Measurements from ENCODE around the gene KCNH8.
"Not testable (repeated sequence)": the region's sequence is repeated elsewhere in the genome, so short reads cannot be mapped to it uniquely, and the experiment has no call there.

KCNH8 gene

DNA sequence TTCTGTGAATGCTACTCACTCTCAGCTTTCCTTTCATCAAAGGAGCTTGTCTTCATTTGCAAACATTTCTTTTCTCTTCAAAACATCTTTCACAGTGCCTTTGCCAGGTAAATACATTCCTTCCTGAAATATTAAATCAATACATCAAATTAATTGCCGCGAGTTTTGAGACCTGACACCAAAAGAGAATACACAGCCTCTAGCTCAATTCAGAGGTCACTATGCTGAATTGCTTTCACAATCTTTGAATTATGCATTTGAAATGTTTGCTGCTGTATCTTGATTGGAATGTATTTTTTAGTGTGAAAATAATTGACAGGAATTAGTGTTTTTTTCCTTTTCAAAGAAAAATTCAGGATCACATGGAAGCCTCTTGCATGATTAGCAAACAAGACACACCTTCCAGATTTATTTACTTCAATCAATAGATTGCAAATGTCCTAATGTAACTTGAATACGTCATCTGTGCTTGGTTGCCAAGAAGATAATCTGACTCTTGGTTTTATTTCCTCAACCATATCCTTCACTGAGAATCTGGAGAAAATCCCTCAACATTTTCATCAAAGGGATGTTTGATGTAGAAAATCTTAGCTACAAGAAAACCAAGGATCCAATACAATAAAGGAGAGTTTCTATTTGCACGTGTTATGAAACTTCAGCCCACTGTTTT lies 83.6 kb downstream of the KCNH8 start:
- no peak for TF ChIP-seq Cebpa-rat (IDR thresholded peaks at IDR 0.05)
- Histone ChIP-seq H4K20me1 (no peaks in the 10 kb centered on the region), H3K4me3 (no peak overlapping the region), H3K9me3 (replicated peaks in 1 of 11) (peaks cover 0 to 8% (median 5%) of the 10 kb centered on the region in 11 experiments; a peak in 6 of 22 replicates), H3K36me3 (no peaks in the 10 kb centered on the region), H3K27ac (no peak overlapping the region), H3K4me2 (no peak overlapping the region), H3K27me3 (no peaks in the 10 kb centered on the region), H3K9ac (no peak overlapping the region), H3K4me1 (0 out of 20 replicates have a peak, but pooled peaks cover 0 to 3% (median 0%) of the 10 kb centered on the region in 10 experiments)

DNA sequence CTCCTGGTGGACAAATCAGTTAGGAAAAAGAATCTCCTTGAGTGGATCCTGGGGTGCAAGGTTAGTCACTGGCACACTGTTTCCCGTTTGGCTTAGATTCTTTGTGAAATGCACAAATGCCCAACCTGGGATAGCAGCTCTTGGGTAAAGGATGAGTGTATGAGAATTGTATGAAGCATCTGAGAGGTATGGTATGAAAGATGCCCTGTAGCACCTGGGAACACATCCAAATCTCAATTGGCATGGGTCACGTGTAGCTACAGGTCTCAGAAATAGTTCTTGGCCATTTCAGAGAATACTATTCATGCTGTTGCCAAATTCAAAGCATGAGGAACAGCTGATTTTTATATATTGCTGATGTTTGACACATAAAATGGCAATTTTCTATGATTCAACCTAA lies 84.3 kb downstream of the KCNH8 start:
- H4K20me1 ChIP-seq, result no peaks in the 10 kb centered on the region
- H3K36me3 ChIP-seq, result no peaks in the 10 kb centered on the region
- no peak for TF ChIP-seq Cebpa-rat (IDR thresholded peaks at IDR 0.05)
- H3K4me2 ChIP-seq, result no peak overlapping the region
- peaks cover 0 to 8% (median 5%) of the 10 kb centered on the region in 11 experiments; a peak in 6 of 22 replicates for H3K9me3 ChIP-seq (replicated peaks in 1 of 11)
- no peak overlapping the region for H3K4me3 ChIP-seq
- no peaks in the 10 kb centered on the region for H3K27me3 ChIP-seq
- 0 out of 20 replicates have a peak, but pooled peaks cover 0 to 3% (median 0%) of the 10 kb centered on the region in 10 experiments for H3K4me1 ChIP-seq
- no peak overlapping the region for H3K27ac ChIP-seq
- no peak overlapping the region for H3K9ac ChIP-seq

DNA sequence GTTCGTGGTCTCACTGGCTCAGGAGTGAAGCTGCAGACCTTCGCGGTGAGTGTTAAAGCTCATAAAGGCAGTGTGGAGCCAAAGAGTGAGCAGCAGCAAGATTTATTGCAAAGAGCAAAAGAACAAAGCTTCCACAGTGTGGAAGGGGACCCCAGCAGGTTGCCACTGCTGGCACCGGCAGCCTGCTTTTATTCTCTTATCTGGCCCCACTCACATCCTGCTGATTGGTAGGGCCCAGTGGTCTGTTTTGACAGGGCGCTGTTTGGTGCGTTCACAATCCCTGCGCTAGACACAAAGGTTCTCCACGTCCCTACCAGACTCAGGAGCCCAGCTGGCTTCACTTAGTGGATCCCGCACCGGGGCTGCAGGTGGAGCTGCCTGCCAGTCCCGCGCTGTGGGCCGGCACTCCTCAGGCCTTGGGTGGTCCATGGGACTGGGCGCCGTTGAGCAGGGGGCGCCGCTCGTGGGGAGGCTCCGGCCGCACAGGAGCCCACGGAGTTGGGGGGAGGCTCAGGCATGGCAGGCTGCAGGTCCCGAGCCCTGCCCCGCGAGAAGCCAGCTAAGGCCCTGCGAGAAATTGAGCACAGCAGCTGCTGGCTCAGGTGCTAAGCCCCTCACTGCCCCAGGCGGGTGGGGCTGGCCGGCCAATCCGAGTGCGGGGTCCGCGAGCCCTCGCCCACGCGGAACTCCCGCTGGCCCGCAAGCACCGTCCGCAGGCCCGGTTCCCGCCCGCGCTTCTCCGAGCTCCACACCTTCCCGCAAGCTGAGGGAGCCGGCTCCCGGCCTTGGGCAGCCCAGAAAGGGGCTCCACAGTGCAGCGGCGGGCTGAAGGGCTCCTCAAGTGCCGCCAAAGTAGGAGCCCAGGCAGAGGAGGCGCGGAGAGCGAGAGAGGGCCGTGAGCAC lies 85.8 kb downstream of the KCNH8 start:
- H3K27me3 ChIP-seq; H3K4me1 ChIP-seq; H3K36me3 ChIP-seq; H3K4me3 ChIP-seq; H3K9me3 ChIP-seq (replicated peaks in 1 of 11); H3K9ac ChIP-seq; H4K20me1 ChIP-seq; H3K4me2 ChIP-seq; H3K27ac ChIP-seq: not testable (repeated sequence)

DNA sequence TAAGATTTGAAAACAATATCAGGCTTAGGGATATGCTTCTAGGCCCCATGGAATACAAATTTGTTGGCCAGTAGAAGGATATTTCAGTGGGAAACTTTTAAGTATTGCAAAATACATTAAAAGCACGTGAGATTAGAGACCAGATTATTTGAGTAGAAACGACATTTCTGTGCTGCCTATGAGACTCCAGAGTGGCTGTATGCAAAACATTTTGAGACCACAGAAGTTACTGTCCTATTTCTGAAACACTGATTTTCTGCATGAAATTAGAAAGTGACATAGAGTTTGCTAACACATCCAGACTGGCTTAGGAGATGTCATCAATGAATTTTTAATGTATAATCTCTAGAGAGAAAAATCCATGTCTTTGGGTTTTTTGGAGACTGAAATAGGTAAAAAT lies 99.8 kb downstream of the KCNH8 start:
- H3K9ac ChIP-seq, result no peak overlapping the region
- no peak overlapping the region for H3K27ac ChIP-seq
- H4K20me1 ChIP-seq, result no peaks in the 10 kb centered on the region
- H3K27me3 ChIP-seq, result no peaks in the 10 kb centered on the region
- H3K36me3 ChIP-seq, result no peaks in the 10 kb centered on the region
- H3K9me3 ChIP-seq (replicated peaks in 1 of 11), result peaks cover 7 to 16% (median 12%) of the 10 kb centered on the region in 11 experiments; a peak in 17 of 22 replicates
- no peak overlapping the region for H3K4me2 ChIP-seq
- no peak for TF ChIP-seq Cebpa-rat (IDR thresholded peaks at IDR 0.05)
- H3K4me3 ChIP-seq, result no peak overlapping the region
- no peaks in the 10 kb centered on the region; a peak in 2 of 20 replicates for H3K4me1 ChIP-seq

DNA sequence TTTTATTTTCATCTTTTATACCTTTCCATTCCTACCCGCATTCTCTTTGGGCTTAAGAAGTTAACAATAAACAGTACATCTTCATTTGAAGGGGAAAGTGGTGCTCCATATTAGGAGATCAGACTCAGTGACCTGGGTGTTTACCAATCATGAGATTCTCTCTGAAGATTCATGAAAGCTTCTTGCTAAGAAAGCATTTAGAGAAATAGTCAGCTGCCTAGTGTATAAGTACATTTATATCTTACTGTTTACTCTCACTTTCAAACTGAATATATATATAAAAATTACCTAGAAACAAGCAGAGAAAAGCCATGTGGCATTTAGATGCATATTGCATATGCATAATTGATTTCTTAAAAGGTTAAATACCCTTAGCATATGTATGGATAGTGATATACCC lies 100.5 kb downstream of the KCNH8 start:
- Histone ChIP-seq H3K27ac (no peak overlapping the region), H3K9me3 (replicated peaks in 1 of 11) (peaks cover 7 to 16% (median 12%) of the 10 kb centered on the region in 11 experiments; a peak in 17 of 22 replicates), H3K4me1 (peaks cover 0 to 6% (median 4%) of the 10 kb centered on the region in 10 experiments; a peak in 12 of 20 replicates), H3K4me3 (no peak overlapping the region), H4K20me1 (no peaks in the 10 kb centered on the region), H3K4me2 (no peak overlapping the region), H3K27me3 (no peaks in the 10 kb centered on the region), H3K36me3 (no peaks in the 10 kb centered on the region), H3K9ac (no peak overlapping the region)
- no peak for TF ChIP-seq Cebpa-rat (IDR thresholded peaks at IDR 0.05)

DNA sequence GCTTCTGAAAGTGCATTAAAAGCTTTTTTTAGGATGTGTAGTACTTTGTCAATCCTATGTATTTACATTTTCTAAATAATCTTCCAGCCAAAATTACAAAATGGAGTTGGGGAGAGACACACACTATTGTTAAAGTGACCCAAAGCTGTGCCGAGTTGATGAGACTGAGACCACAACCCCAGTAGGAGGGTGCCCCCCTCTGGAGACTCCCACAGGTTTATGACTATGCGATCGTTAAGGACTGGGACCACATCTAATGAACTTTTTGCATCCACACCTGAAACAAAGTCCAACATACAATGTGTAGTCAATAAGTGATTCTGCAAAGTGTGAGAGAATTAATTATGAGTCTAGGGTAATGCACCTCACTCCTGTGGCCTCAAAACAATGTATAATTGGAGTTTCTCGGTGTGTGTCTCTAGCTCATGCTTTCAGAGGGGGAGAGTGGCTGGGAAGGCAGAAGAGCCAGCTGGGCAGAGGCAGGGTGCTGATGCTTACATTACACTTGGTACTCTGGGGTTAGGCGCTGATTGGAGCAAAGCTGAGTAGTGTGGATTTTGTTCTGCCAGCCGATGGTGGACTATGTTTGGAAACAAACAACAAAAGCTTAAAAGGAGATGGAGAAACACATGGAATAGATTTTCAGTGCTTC lies 102.8 kb downstream of the KCNH8 start:
- Histone ChIP-seq H3K9ac (no peak overlapping the region), H3K4me2 (no peak overlapping the region), H3K36me3 (no peaks in the 10 kb centered on the region), H3K27ac (no peak overlapping the region), H3K4me3 (no peak overlapping the region), H3K9me3 (replicated peaks in 1 of 11) (peaks cover 0 to 8% (median 5%) of the 10 kb centered on the region in 11 experiments; a peak in 4 of 22 replicates), H3K27me3 (no peaks in the 10 kb centered on the region), H4K20me1 (no peaks in the 10 kb centered on the region), H3K4me1 (peaks cover 8 to 19% (median 15%) of the 10 kb centered on the region in 10 experiments; a peak in 19 of 20 replicates)
- no peak for TF ChIP-seq Cebpa-rat (IDR thresholded peaks at IDR 0.05)

DNA sequence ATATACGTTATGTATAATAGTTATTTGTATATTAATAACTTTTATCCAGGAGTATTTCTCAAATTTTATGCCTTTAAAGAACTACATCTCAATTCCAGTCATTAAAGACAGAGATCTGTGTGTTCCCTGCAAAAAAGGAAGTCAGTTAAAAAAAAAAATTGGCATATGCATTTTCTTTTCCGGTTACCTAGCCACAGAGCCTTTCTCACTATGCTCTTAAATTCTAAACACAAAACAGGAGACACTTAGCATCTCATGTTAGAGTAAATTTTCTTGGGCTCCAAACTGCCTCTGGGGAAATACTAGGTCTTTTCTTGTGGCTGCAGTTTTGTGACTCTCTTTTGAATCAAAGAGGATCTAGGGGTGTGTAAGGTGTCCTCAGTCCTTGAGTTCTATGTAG lies 105.9 kb downstream of the KCNH8 start:
- Histone ChIP-seq H3K9ac (no peak overlapping the region), H3K4me3 (no peak overlapping the region), H3K4me1 (peaks cover 8 to 19% (median 15%) of the 10 kb centered on the region in 10 experiments; a peak in 19 of 20 replicates), H3K4me2 (peak overlapping the region in 10 of 11 experiments; percentile 19 to 48 (median 38); a peak in 15 of 22 replicates), H3K27ac (no peak overlapping the region), H3K27me3 (no peaks in the 10 kb centered on the region), H4K20me1 (no peaks in the 10 kb centered on the region), H3K36me3 (no peaks in the 10 kb centered on the region), H3K9me3 (replicated peaks in 1 of 11) (peaks cover 0 to 9% (median 5%) of the 10 kb centered on the region in 11 experiments; a peak in 4 of 22 replicates)
- TF ChIP-seq Cebpa-rat (IDR thresholded peaks at IDR 0.05), result no peak

DNA sequence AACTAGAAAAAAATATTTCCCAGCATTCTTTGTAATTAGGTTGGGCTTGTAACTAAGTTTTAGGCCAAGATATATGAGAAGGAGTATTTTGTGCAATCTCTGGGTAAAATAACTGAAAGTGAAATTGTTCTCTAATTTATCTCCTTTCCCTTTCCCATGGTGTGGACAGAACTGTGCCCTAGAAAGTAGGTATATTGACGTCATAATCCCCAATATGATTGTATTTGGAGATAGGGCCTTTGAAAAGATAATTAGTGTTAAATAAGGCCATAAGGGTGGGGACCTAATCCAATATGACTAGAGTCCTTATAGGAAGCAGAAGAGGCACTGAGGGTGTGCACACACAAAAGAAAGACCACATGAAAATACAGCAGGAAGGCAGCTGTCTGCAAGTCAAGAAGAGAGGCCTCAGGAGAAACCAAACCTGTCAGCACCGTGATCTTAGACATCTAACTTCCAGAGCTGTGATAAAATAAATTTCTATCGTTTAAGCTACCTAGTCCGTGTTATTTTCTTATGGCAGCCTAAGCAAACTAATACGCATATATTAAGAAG lies 106.6 kb downstream of the KCNH8 start:
- Histone ChIP-seq H3K9ac (no peak overlapping the region), H3K4me2 (peak overlapping the region in 8 of 11 experiments; percentile 19 to 48 (median 38); a peak in 10 of 22 replicates), H3K4me1 (peaks cover 8 to 19% (median 15%) of the 10 kb centered on the region in 10 experiments; a peak in 19 of 20 replicates), H4K20me1 (no peaks in the 10 kb centered on the region), H3K27me3 (no peaks in the 10 kb centered on the region), H3K36me3 (no peaks in the 10 kb centered on the region), H3K4me3 (no peak overlapping the region), H3K27ac (no peak overlapping the region), H3K9me3 (replicated peaks in 1 of 11) (peaks cover 0 to 9% (median 5%) of the 10 kb centered on the region in 11 experiments; a peak in 4 of 22 replicates)
- no peak for TF ChIP-seq Cebpa-rat (IDR thresholded peaks at IDR 0.05)
